Endothelial cell of umbilical vein (primary cell): ENCODE results near the gene OR5D16. TPM values are rescaled to one million over a fixed set of nuclear protein-coding genes. Genes with fewer than 3 reads are reported as not detected.

ENCODE experiments used
- Bru-seq: library from RNA; stranded (reverse); fragments of 400-500 nt; gene quantifications from one replicate; lab custom pipeline; 2021; lab: Mats Ljungman, UMichigan
- BruChase-seq, 2 experiments: library from RNA; stranded (reverse); fragments of 400-500 nt; gene quantifications; one replicate each; lab custom pipeline; 2021; lab: Mats Ljungman, UMichigan
- BruUV-seq: library from RNA; stranded (reverse); fragments of 400-500 nt; replicated peaks from 2 replicates; lab custom pipeline; 2021; lab: Mats Ljungman, UMichigan
- CTCF ChIA-PET: fragments of 300-600, 350-600 bp; sonication (Branson Sonifier 250); formaldehyde crosslinking; loops from one replicate; lab custom pipeline; 2021; ENCODE audit warnings: antibody characterized with exemption, inconsistent platforms; lab: Charles Lee
- POLR2A ChIA-PET: fragments of 300-600, 350-600 bp; sonication (Branson Sonifier 250); formaldehyde crosslinking; loops from one replicate; lab custom pipeline; 2021; ENCODE audit warnings: antibody characterized with exemption, inconsistent platforms; lab: Charles Lee
- DNase-seq: peaks from one replicate; pipeline ENCODE4 v3.0.0-alpha.2; 2011; ENCODE audit warnings: low read depth, low spot score
- FAIRE-seq: peaks from 2 replicates; lab custom pipeline; 2011; peaks lifted over from hg19 to GRCh38; lab: Jason Lieb, UNC
- H2AFZ ChIP-seq: 2 replicates; pipeline ENCODE4 v1.6.0; 2012; ENCODE audit warnings: low read depth, low read length, control low read depth, inconsistent platforms
- H3K27ac ChIP-seq: 2 replicates; pipeline ENCODE4 v1.5.1; 2011; ENCODE audit warnings: low read depth, mild to moderate bottlenecking, control low read depth, low read length, moderate library complexity; ENCODE audit not compliant: insufficient read depth
- H3K27me3 ChIP-seq, 2 experiments: 2 replicates each; pipeline versions ENCODE4 v1.6.0 to v1.6.1; 2011; ENCODE audit warnings: low read length in 2 of 2, mixed read lengths in 1 of 2; ENCODE audit not compliant: control insufficient read depth in 2 of 2, insufficient read depth in 2 of 2
- H3K36me3 ChIP-seq, 2 experiments: 2 replicates in 1 of 2; 3 replicates in 1 of 2; pipeline ENCODE4 v1.5.1; 2011; ENCODE audit warnings: low read length in 2 of 2, mild to moderate bottlenecking in 1 of 2, moderate library complexity in 1 of 2; ENCODE audit not compliant: control insufficient read depth in 2 of 2, insufficient read depth in 2 of 2; ENCODE audit errors: extremely low read depth in 1 of 2
- H3K4me1 ChIP-seq: 3 replicates; pipeline ENCODE4 v1.5.1; 2011; ENCODE audit warnings: mild to moderate bottlenecking, low read length; ENCODE audit not compliant: control insufficient read depth, insufficient read depth; ENCODE audit errors: extremely low read depth
- H3K4me2 ChIP-seq: 2 replicates; pipeline ENCODE4 v1.6.1; 2011; ENCODE audit warnings: low read length, control low read depth, mixed read lengths; ENCODE audit not compliant: insufficient read depth
- H3K4me3 ChIP-seq, 3 experiments: fragments of 200-600 bp in 1 of 3; sonication (generic), shearing (Covaris generic) in 1 of 3; replicated peaks in 1 of 3; 2 replicates each; pipeline ENCODE4 v1.5.1; 2011 to 2016; ENCODE audit warnings: control low read depth in 3 of 3, low read length in 3 of 3, mild to moderate bottlenecking in 2 of 3, inconsistent platforms in 1 of 3, low read depth in 1 of 3, moderate library complexity in 1 of 3; ENCODE audit not compliant: insufficient read depth in 1 of 3
- H3K79me2 ChIP-seq: 2 replicates; pipeline ENCODE4 v1.6.0; 2012; ENCODE audit warnings: low read length, inconsistent platforms; ENCODE audit not compliant: control insufficient read depth, insufficient read depth
- H3K9ac ChIP-seq: replicated peaks from 2 replicates; pipeline ENCODE3; 2011; ENCODE audit warnings: low read length, control low read depth; ENCODE audit not compliant: insufficient read depth; ENCODE audit errors: extremely low read depth
- H3K9me1 ChIP-seq: replicated peaks from 3 replicates; pipeline ENCODE4 v1.6.0; 2011; ENCODE audit warnings: mild to moderate bottlenecking, low read length; ENCODE audit not compliant: control insufficient read depth, insufficient read depth; ENCODE audit errors: extremely low read depth
- H3K9me3 ChIP-seq: replicated peaks from 2 replicates; pipeline ENCODE4 v1.5.1; 2012; ENCODE audit warnings: low read length, inconsistent platforms; ENCODE audit not compliant: control insufficient read depth, insufficient read depth
- H4K20me1 ChIP-seq: replicated peaks from 2 replicates; pipeline ENCODE3; 2011; ENCODE audit warnings: mild to moderate bottlenecking, low read length; ENCODE audit not compliant: control insufficient read depth, insufficient read depth; ENCODE audit errors: extremely low read depth
- EZH2 ChIP-seq: IDR thresholded peaks from 2 replicates; pipeline ENCODE4 v1.6.1; 2012; ENCODE audit warnings: borderline replicate concordance, low read depth, mild to moderate bottlenecking, moderate library complexity, low read length, inconsistent platforms; ENCODE audit not compliant: severe bottlenecking
- GATA2 ChIP-seq: IDR thresholded peaks from 2 replicates; pipeline ENCODE4 v1.7.0; 2011; ENCODE audit warnings: low read depth, mild to moderate bottlenecking, moderate library complexity, mixed read lengths, low read length; ENCODE audit not compliant: insufficient read length, insufficient read depth
- POLR2A ChIP-seq: IDR thresholded peaks from 2 replicates; pipeline ENCODE4 v1.6.1; 2012; ENCODE audit warnings: low read depth, mild to moderate bottlenecking, control low read depth, low read length
- POLR2AphosphoS5 ChIP-seq: IDR thresholded peaks from 2 replicates; pipeline ENCODE4 v1.6.1; 2012; ENCODE audit warnings: low read depth, mild to moderate bottlenecking, control low read depth, low read length, moderate library complexity; ENCODE audit not compliant: insufficient read depth
- dilution Hi-C: fragments of 300-500 bp; cut with MboI; formaldehyde crosslinking; loops from one replicate; pipeline ENCODE4 v1.15.0; 2019; ENCODE audit warnings: low sequenced_read_pairs; ENCODE audit not compliant: extremely low pct_ligation_motif_present
- intact Hi-C: fragments of 100-400 bp; cut with micrococcal nuclease; formaldehyde crosslinking; loops from one replicate; pipeline ENCODE4 v1.10.0; 2022
- long read RNA-seq: library from polyadenylated mRNA; stranded (forward); transcript quantifications from one replicate; pipeline ENCODE4 v2.0.0, GENCODE V29; 2021
- polyA minus RNA-seq, 3 experiments: library from RNA; depleted of rRNA, polyadenylated mRNA; stranded (reverse); fragments of >200 nt; gene quantifications; 1 replicate in 1 of 3; 2 replicates in 2 of 3; pipeline ENCODE4 v1.2.3, GENCODE V29; 2011
- polyA plus RNA-seq, 4 experiments: library from polyadenylated mRNA; depleted of rRNA in 3 of 4; stranded (reverse) in 3 of 4; unstranded in 1 of 4; fragments of >200 nt; gene quantifications; 2 replicates each; pipeline versions ENCODE4 v1.2.1 to v1.2.3, GENCODE V29; 2011 to 2012; ENCODE audit warnings: missing spikeins in 1 of 4
- total RNA-seq: library from RNA; stranded (reverse); gene quantifications from 2 replicates; pipeline ENCODE4 v1.2.3, GENCODE V29; 2021
- TF ChIP-seq, protein P1 (sequence below): IDR thresholded peaks from 2 replicates; pipeline ENCODE4 v1.6.1; 2011; ENCODE audit not compliant: insufficient read depth, insufficient read length

OR5D16 gene
- not detected in 2 replicates for total RNA-seq
- polyA plus RNA-seq = not detected in 2 replicates
- not detected in 2 replicates for polyA plus RNA-seq (2011; cell fraction: cytosol; rRNA removed)
- polyA plus RNA-seq (2011; cell fraction: nucleus; rRNA removed) = not detected in 2 replicates
- polyA plus RNA-seq (2012) = not detected in 2 replicates
- not detected in 2 replicates for polyA minus RNA-seq
- not detected for polyA minus RNA-seq (2011; cell fraction: cytosol; rRNA and poly(A)+ RNA removed)
- polyA minus RNA-seq (2011; cell fraction: nucleus; rRNA and poly(A)+ RNA removed) = not detected in 2 replicates
- Bru-seq, nascent RNA = not detected
- not detected for BruChase-seq, experiment 1, labeled RNA remaining after a 6-hour chase
- BruChase-seq, experiment 2, labeled RNA remaining after a 2-hour chase = not detected
- long read RNA-seq = 0 reads

- Histone ChIP-seq H3K4me3 (no peak within 1 kb of the TSS), H3K4me2 (no peak within 1 kb of the TSS), H3K27ac (no peak within 1 kb of the TSS), H2AFZ (no peak within 1 kb of the TSS), H3K27me3 (no peaks in the 10 kb centered on the region), H3K9me1 (no peaks in the 10 kb centered on the region), H4K20me1 (no peaks in the 10 kb centered on the region), H3K4me1 (no peaks in the 10 kb centered on the region), H3K9me3 (peaks cover 3% of the 10 kb centered on the region), H3K79me2 (no peaks in the 10 kb centered on the region), H3K36me3 (no peaks in the 10 kb centered on the region), H3K9ac (no peak within 1 kb of the TSS)
- no TSS peak for BruUV-seq
- TF ChIP-seq POLR2A (no peak), EZH2 (no peak)
- TF ChIP-seq, protein P1, sequence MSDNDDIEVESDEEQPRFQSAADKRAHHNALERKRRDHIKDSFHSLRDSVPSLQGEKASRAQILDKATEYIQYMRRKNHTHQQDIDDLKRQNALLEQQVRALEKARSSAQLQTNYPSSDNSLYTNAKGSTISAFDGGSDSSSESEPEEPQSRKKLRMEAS = no peak
- POLR2A ChIA-PET = no interaction called here
- CTCF ChIA-PET = no interaction called here
- intact Hi-C loops (no loop called here), dilution Hi-C loops (no loop called here)
- DNase-seq (no peak), FAIRE-seq (no peak)
Measured at GRCh38 chr11:55838452-55838851, at the start of gene OR5D16. OR5D16 (plus strand) TSS chr11:55838752; CDS start chr11:55838752, 0 bp downstream.

DNA sequence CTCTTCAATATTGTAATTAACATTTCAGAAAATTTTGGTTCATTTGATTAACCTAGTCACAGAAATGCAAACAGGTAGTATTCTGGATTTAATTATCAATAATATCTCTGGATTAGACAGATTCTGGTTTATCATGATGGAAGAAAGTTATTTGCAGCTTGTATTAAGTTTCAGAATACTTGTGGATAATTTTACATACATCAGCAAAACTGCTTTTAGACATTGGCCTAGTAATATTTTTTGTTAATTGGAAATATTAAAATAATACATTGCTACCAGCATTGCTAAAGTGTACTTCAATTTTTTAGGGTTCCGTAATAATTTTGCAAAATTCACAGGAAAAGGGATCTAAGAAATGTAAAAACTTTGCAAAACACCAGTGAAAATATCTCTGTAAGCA lies 46.9 kb upstream of the OR5D16 start:
- no peak overlapping the region for H3K4me2 ChIP-seq
- no peak overlapping the region for H3K27ac ChIP-seq
- no peaks in the 10 kb centered on the region for H3K9me1 ChIP-seq
- ChIA-PET CTCF (no interaction called here), POLR2A (no interaction called here)
- TF ChIP-seq POLR2AphosphoS5 = no peak
- TF ChIP-seq GATA2 = no peak
- TF ChIP-seq EZH2 = no peak
- TF ChIP-seq POLR2A = no peak
- H3K27me3 ChIP-seq = no peaks in the 10 kb centered on the region
- dilution Hi-C loops = no loop called here
- H3K9ac ChIP-seq = no peak overlapping the region
- no peaks in the 10 kb centered on the region for H3K36me3 ChIP-seq
- H3K79me2 ChIP-seq = no peaks in the 10 kb centered on the region
- H4K20me1 ChIP-seq = no peaks in the 10 kb centered on the region
- no peak overlapping the region for H2AFZ ChIP-seq
- no TSS peak for BruUV-seq
- no peak overlapping the region for H3K4me3 ChIP-seq
- DNase-seq = no peak
- no peaks in the 10 kb centered on the region for H3K9me3 ChIP-seq
- intact Hi-C loops = no loop called here
- FAIRE-seq = no peak
- no peaks in the 10 kb centered on the region for H3K4me1 ChIP-seq
